ENCODE results near the gene SLC25A53.

Gene SLC25A53

DNA sequence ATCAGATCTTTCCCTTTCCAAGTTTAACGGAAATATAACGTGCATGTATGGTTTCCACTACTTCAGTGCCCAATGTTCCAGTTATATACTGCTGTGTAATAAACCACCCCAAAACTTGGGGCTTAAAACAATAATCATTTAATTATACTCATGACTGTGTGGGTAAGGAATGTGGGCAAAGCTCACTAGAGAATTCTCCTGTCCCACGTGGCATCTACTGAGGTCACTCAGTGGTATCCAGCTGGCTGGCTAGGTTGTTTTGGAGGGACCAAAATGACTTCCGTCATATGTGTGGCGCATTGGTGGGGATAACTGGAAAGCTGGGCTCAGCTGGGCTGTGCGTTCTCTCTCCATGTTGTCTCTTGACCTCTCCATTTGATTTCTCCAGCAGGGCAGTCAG is 26.0 kb downstream of the SLC25A53 start:
- no peak overlapping the region for H3K9ac ChIP-seq
- H3K27ac ChIP-seq, result no peak overlapping the region
- no peak overlapping the region for H2AFZ ChIP-seq (ENCODE audit: low read depth)
- H3K4me2 ChIP-seq, result no peak overlapping the region
- H4K20me1 ChIP-seq (ENCODE audit: insufficient read depth), result no peaks in the 10 kb centered on the region
- H3K4me3 ChIP-seq (IDR thresholded peaks at IDR 0.05; ENCODE audit: insufficient read depth, low read depth, low read length), result no peak overlapping the region
- H3K27me3 ChIP-seq (ENCODE audit: insufficient read depth, low read depth), result no peaks in the 10 kb centered on the region
- no peaks in the 10 kb centered on the region for H3K79me2 ChIP-seq (ENCODE audit: insufficient read depth, low read depth)
- no peaks in the 10 kb centered on the region for H3K4me1 ChIP-seq (ENCODE audit: low read depth, poor library complexity, severe bottlenecking)
- H3K36me3 ChIP-seq (ENCODE audit: insufficient read depth), result no peaks in the 10 kb centered on the region
- TF ChIP-seq, protein P1, sequence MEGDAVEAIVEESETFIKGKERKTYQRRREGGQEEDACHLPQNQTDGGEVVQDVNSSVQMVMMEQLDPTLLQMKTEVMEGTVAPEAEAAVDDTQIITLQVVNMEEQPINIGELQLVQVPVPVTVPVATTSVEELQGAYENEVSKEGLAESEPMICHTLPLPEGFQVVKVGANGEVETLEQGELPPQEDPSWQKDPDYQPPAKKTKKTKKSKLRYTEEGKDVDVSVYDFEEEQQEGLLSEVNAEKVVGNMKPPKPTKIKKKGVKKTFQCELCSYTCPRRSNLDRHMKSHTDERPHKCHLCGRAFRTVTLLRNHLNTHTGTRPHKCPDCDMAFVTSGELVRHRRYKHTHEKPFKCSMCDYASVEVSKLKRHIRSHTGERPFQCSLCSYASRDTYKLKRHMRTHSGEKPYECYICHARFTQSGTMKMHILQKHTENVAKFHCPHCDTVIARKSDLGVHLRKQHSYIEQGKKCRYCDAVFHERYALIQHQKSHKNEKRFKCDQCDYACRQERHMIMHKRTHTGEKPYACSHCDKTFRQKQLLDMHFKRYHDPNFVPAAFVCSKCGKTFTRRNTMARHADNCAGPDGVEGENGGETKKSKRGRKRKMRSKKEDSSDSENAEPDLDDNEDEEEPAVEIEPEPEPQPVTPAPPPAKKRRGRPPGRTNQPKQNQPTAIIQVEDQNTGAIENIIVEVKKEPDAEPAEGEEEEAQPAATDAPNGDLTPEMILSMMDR (conservative IDR thresholded peaks at IDR 0.05; ENCODE audit: low read depth, low read length), result no peak

DNA sequence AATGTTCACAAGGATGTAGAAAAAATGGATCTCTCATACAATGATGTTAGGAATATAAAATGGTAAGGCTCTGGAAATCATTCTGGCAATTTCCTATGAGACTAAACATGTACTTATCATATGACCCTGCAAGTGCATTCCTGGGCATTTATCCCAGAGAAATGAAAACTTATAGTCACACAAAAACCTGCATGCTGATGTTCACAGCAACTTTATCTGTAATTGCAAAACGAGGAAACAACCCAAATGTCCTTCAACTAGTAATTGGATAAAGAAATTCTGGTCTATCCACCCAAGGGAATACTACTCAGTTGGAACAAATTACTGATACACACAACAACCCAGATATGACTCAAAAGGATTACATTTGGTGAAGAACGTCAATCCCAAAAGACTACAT is 30.0 kb downstream of the SLC25A53 start:
- no peaks in the 10 kb centered on the region for H3K27me3 ChIP-seq (ENCODE audit: insufficient read depth, low read depth)
- H3K79me2 ChIP-seq (ENCODE audit: insufficient read depth, low read depth), result no peaks in the 10 kb centered on the region
- no peaks in the 10 kb centered on the region for H4K20me1 ChIP-seq (ENCODE audit: insufficient read depth)
- TF ChIP-seq, protein P1 (conservative IDR thresholded peaks at IDR 0.05; ENCODE audit: low read depth, low read length), result no peak
- H3K4me3 ChIP-seq (IDR thresholded peaks at IDR 0.05; ENCODE audit: insufficient read depth, low read depth, low read length), result no peak overlapping the region
- no peaks in the 10 kb centered on the region for H3K36me3 ChIP-seq (ENCODE audit: insufficient read depth)
- no peak overlapping the region for H3K4me2 ChIP-seq
- no peak overlapping the region for H3K9ac ChIP-seq
- no peak overlapping the region for H3K27ac ChIP-seq
- H3K4me1 ChIP-seq (ENCODE audit: low read depth, poor library complexity, severe bottlenecking), result no peaks in the 10 kb centered on the region
- no peak overlapping the region for H2AFZ ChIP-seq (ENCODE audit: low read depth)

DNA sequence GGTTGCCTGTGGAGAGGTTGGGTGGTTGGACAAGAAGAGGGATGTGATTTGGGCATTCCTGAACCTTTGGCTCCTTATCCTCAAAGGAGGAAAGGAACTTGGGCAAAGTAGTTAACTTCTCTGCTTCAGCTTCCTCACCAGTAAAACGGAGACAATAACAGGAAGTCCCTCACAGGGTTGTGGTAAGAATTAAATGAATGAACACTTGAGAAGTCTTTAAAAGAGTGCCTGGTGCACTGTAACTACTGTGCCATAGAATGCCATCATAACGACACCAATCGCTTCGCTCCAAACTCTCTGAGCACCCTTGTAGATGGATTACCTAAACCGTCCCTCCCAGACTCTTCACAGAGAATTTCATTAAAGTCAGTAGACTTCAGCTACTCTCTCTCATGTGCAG is 34.0 kb downstream of the SLC25A53 start:
- H3K79me2 ChIP-seq (ENCODE audit: insufficient read depth, low read depth), result no peaks in the 10 kb centered on the region
- H3K4me2 ChIP-seq, result no peak overlapping the region
- no peak overlapping the region for H3K9ac ChIP-seq
- H3K27ac ChIP-seq, result no peak overlapping the region
- H3K36me3 ChIP-seq (ENCODE audit: insufficient read depth), result no peaks in the 10 kb centered on the region
- H3K27me3 ChIP-seq (ENCODE audit: insufficient read depth, low read depth), result no peaks in the 10 kb centered on the region
- H3K4me3 ChIP-seq (IDR thresholded peaks at IDR 0.05; ENCODE audit: insufficient read depth, low read depth, low read length), result no peak overlapping the region
- no peaks in the 10 kb centered on the region for H4K20me1 ChIP-seq (ENCODE audit: insufficient read depth)
- H2AFZ ChIP-seq (ENCODE audit: low read depth), result no peak overlapping the region
- H3K4me1 ChIP-seq (ENCODE audit: low read depth, poor library complexity, severe bottlenecking), result peaks cover 5% of the 10 kb centered on the region
- TF ChIP-seq, protein P1 (conservative IDR thresholded peaks at IDR 0.05; ENCODE audit: low read depth, low read length), result no peak

DNA sequence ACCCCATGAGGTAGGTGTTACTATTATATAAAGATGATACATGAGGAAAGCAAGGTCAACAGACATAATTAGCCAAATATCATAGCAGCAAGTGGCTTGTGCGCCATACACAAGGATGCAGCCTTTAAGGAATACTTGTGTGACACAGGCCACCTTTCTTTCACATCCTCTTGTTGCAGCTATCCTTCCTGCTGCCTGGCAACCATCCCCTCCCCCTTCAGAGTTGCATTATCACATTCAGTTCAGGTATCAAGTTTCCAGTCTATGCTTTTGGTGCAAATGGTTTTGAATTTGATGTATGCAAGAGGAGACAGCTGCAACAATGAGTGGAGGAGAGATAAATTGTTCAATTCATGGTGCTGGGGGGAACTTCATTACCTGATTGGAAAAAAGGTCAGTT is 38.0 kb downstream of the SLC25A53 start:
- no peaks in the 10 kb centered on the region for H3K27me3 ChIP-seq (ENCODE audit: insufficient read depth, low read depth)
- no peak overlapping the region for H2AFZ ChIP-seq (ENCODE audit: low read depth)
- no peak overlapping the region for H3K4me2 ChIP-seq
- H4K20me1 ChIP-seq (ENCODE audit: insufficient read depth), result no peaks in the 10 kb centered on the region
- H3K4me1 ChIP-seq (ENCODE audit: low read depth, poor library complexity, severe bottlenecking), result peaks cover 5% of the 10 kb centered on the region
- TF ChIP-seq, protein P1 (conservative IDR thresholded peaks at IDR 0.05; ENCODE audit: low read depth, low read length), result no peak
- no peak overlapping the region for H3K27ac ChIP-seq
- H3K4me3 ChIP-seq (IDR thresholded peaks at IDR 0.05; ENCODE audit: insufficient read depth, low read depth, low read length), result no peak overlapping the region
- no peak overlapping the region for H3K9ac ChIP-seq
- H3K36me3 ChIP-seq (ENCODE audit: insufficient read depth), result no peaks in the 10 kb centered on the region
- no peaks in the 10 kb centered on the region for H3K79me2 ChIP-seq (ENCODE audit: insufficient read depth, low read depth)
